Lower leg skin (tissue), 3 donors: ENCODE measurements around the gene ADAM10.

Experiments used
- CTCF ChIP-seq, 3 donors: fragments of 450-650 bp; IDR thresholded peaks; one replicate each; pipeline ENCODE4 v1.5.1; 2016; ENCODE audit warnings: antibody characterized with exemption in 3 of 3, mild to moderate bottlenecking in 3 of 3, moderate library complexity in 2 of 3
- POLR2A ChIP-seq, 2 donors: fragments of 450-650 bp; IDR thresholded peaks; one replicate each; pipeline ENCODE4 v1.6.1; 2016 to 2017; ENCODE audit warnings: antibody characterized with exemption in 2 of 2, mild to moderate bottlenecking in 1 of 2, moderate library complexity in 1 of 2

GRCh38 chr15:58589047-58589446, 160.5 kb downstream of the ADAM10 start:
- TF ChIP-seq CTCF (IDR thresholded peaks at IDR 0.05) = no peak
- TF ChIP-seq POLR2A (IDR thresholded peaks at IDR 0.05) = no peak
